HG02798 (cell line): Measurements from ENCODE around the gene IQSEC2.

Source experiments
- ATAC-seq: cut with Tn5 transposase; IDR thresholded peaks from one replicate; pipeline ENCODE4 v1.9.1; 2021; ENCODE audit warnings: mild to moderate bottlenecking; ENCODE audit not compliant: unreplicated experiment, poor library complexity

The IQSEC2 gene

DNA sequence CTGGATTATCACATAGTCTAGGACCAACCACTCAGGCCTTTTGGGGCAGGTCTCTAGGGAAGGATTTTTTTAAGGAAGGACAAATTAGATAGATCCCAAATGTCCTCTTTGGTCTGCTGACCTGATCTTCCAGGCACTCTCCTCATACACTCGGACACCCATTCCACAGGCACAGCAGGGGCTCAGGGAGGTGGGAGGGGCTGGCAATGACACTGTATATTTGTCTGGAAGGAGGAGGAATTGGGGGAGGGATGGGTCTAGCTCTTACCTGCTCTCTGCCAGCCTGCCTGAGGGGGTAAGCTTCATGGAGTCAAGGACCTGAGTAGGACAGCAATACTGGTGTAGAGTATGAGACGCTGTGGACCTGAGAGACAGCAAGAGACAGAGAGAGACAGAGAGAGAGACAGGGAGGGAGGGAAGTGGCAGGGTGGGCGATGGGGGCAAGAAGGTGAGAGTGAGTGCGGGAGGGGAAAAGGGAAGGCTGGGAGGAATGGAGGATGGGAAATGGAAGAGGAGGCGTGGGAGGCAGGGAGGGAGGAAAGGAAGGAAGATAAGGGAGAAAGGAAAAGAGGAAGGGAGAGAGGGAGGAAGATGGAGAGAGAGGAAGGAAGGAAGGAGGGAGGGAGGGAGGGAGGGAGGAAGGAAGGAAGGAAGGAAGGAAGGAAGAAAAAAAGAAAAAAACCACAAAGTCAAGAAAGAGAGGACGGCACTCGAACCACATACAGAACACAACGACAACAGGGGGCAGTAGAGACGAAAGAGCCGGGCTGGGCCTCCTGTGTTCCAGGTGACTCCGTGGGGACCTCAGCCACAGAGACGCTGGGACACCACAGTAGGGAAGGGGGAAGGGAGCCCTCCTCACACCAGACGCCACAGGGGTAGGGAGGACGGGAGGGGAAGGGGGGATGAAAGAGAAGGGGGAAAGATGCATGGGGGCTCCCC lies 1.8 kb downstream of the IQSEC2 start:
- ATAC-seq, result no peak

GRCh38 chrX:53272808-53273337 lies 8.5 kb downstream of the IQSEC2 start:
- no peak for ATAC-seq

DNA sequence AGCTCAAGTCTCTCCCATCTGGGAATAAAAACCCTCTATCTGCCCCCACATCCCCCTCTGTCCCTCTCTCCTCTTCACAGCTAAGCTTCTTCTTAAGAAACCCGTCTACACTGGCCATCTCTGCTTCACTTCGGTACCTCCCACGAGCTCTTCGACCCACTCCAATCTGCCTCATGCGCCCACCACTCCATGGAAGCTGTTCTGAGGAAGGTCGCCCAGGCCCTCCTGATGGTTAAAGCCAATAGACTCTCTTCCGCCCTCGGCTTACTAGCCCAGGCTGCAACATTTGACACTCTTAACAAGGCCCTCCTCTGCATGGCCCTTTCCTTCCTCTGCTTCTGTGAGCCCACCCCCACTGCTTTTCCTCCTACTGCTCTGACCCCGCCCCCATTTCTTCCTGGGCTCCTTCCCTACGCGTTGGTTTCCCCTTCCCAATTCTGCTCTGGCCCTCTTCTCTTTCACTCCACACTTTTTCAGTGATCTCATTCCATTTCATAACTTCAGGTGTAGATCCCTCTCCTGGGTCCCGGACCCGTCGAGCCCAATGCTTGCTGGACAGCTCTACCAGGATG lies 11.8 kb downstream of the IQSEC2 start:
- no peak for ATAC-seq

DNA sequence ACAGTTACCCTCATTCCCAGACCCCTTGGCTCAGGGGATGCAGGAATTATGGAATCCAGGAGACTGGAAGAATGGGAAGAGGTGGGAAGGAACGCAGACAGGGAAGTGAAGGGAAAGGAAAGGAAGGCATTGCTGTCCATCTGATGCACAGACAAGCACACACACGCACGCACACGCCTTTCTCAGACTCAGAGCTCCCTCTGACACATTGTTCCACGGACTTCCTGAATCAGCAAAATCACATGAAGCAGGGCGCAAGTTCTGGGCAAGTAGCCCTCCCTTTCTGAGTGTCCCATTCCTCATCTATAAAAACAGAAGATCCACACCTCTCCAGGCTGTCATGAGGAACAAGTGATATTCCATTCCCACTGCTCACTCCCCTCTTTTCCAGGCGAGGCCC lies 13.2 kb downstream of the IQSEC2 start:
- no peak for ATAC-seq

DNA sequence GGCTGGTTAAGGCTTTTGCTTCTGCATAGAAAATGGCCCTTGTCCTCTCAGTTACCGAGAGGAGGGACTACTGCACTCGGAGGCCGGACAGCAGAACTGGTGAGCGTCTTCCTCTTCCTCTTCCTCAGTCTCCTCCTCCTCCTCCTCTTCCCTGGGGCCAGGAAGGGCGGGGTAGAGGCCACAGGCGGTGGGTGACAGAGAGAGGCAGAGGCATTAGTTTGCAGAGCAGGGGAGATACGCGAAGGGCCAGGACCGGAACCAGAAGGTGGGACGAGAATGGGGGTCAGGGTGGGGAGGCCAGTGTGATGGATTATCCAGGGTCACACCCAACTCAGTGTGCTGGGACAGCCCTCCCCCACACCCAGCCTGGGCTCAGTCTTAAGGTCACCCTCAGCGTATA lies 14.5 kb downstream of the IQSEC2 start:
- ATAC-seq, result no peak

DNA sequence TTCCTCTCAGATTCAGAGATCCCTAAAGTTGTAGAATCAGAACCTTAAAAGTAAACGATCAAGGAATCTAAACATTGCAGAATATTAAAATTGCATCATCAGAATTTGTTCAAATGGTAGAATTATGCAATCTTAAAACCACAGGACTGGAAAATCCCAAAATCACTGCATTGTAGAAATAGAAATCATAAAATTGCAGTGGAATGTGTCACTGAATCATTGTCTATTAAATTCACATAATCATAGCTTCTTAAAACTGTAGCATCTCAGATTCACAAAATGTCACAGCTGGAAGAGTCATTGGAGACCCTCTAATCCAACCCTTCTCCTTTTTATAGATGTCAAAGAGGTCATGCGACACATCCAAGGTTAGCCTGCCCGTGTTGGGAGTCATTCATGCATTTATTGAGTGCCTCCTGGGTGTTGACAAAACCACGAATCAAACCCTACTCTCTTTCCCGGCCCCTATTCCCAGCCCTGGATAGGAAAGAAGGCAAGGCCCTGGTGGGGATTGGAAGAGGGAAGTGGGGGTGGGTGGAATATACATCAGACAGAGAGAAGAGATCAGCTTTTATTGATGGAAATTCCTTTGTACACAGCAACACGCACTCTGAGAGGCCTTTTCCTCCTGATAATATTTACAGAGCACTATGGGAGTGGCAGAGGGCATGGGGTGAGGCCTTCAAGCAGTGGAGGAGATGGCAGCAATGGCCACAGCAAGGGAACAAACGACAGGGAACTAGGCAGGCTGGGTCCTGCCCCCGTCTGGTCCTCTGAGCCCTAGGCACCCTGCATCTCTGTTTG lies 15.4 kb downstream of the IQSEC2 start:
- ATAC-seq, result no peak

DNA sequence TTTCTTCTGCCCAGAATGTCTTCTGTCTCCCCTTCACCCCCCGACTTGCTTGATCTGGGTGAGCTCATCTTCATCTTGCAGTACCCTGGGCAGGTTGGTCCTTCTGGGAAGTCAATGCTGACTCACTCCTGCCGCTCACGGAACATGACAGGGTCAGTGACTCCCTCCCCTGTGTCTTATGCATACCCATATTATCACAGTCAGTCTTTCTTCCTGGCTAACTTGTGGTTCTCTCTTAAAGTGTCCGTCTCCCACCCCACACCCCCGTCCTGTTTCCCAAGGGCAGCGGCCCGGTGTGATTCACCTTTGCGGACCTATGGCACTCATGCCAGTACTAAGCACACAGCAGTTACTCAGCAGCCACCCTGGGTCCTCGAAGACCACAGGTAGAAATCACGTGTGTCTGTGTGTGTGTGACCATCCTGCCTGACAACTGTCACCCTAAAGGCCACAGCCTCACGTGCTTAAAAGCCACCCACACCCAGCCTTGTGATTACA lies 17.7 kb downstream of the IQSEC2 start:
- no peak for ATAC-seq

GRCh38 chrX:53262918-53263394 lies 18.4 kb downstream of the IQSEC2 start:
- no peak for ATAC-seq

- ATAC-seq, result no peak
Observed at GRCh38 chrX:53262189-53262917, 19.0 kb downstream of the IQSEC2 start.

- ATAC-seq, result no peak
Observed at GRCh38 chrX:53261355-53261972, 19.9 kb downstream of the IQSEC2 start.

DNA sequence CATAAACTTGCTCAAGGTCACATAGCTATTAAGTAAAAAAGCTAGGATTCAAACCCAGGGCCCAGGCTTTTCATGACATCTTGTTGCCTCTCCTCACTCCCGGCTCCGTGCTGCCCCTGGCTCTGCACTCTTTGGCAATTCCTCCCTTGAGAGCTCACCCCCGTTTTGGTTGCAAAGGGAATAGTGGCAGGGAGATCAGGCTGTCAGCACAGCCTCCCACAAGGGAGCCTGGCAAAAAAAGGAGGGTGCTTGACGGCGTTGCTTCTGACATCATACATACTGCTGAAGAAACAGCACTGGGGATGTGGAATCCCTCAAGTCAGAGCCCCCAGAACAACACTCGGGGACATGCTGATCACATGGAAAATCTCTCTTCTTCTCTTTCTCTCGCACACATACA lies 20.5 kb downstream of the IQSEC2 start:
- ATAC-seq, result no peak

- no peak for ATAC-seq
Observed at GRCh38 chrX:53257670-53258423, 23.5 kb downstream of the IQSEC2 start.

DNA sequence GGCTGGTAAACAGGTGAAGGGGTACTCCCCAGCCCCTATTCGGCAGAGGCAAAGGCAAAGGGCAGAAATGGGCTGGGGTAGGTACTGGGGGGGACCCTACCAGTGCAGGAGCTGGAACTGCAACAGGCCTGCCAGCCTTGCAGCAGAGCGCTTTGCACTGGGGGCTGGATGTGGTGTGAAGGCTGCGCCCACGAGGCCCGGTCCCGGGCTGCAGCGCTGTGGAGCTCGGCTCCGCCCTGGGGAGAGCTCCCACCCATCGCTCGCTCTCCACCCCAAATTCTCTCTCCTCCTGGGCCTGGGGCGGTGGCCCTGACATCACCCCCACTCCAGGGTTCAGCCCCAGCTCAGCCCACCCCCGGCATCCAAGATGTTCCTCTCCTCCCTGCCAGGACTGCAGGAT lies 24.2 kb downstream of the IQSEC2 start:
- ATAC-seq, result no peak

GRCh38 chrX:53256446-53257041 lies 24.8 kb downstream of the IQSEC2 start:
- no peak for ATAC-seq

- no peak for ATAC-seq
Observed at GRCh38 chrX:53255738-53256191, 25.6 kb downstream of the IQSEC2 start.

DNA sequence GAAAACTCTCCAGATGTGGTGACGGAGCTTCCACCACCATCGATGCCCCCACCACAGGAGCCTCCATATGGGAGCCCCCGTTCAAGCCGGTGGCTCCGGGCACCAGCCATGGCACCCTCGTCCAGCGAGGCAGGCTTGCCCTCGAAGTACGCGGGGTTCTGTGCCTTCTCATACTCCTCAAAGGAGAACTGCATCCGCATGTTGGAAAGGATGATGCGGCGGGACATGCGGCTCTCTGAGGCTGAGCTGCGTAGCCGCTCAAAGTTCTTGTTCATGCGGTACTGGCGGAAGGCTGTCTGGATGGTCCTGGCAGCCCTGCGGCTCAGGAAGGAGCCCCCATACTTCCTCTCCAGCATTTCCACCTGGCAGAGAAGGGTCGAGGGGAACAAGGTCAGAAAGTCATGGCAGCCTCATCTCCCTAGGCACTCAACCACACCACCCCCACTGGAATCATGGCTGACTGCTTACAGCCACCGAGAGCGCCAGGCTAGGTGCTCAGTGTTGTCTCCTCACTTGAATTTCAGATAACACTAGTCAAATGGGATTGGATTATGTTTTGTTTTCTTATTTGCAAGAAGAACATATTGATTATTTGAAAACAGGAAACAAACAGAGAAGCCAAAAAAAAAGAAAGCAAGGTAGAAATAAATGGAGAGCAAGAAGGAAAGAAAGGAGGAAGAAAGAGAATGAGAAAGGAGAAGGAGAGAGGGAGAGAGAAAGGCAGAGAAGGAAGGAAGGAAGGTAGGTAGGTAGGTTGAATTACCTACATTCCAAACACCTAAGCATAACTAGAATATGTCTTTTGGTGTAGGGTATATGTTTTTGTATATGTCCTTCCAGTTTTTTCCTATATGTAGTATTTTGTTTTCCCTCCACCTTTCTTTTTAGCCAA lies 26.6 kb downstream of the IQSEC2 start:
- ATAC-seq, result no peak

GRCh38 chrX:53253293-53254020 lies 27.9 kb downstream of the IQSEC2 start:
- ATAC-seq, result no peak
